PC-3 (cell line): ENCODE data around the gene DNAH10. TPM values are rescaled to one million over a fixed set of nuclear protein-coding genes. Genes with fewer than 3 reads are reported as not detected.

Experiments used
- ATAC-seq: fragments of 200-7000 bp; cut with Tn5 transposase; 2 replicates; pipeline ENCODE4 v1.9.1; 2020; ENCODE audit warnings: mild to moderate bottlenecking, moderate library complexity
- BruUV-seq: library from RNA; stranded (reverse); fragments of 400-500 nt; replicated peaks from 2 replicates; lab custom pipeline; 2021; lab: Mats Ljungman, UMichigan
- CTCF ChIA-PET: fragments of 300-600 bp; sonication (Branson Sonifier 250); formaldehyde crosslinking; loops from one replicate; lab custom pipeline; 2022; ENCODE audit warnings: antibody characterized with exemption; lab: Charles Lee
- POLR2A ChIA-PET: fragments of 300-600 bp; sonication (Branson Sonifier 250); formaldehyde crosslinking; loops from one replicate; lab custom pipeline; 2022; ENCODE audit warnings: antibody characterized with exemption; ENCODE audit not compliant: unreplicated experiment; lab: Charles Lee
- DNase-seq: peaks from one replicate; pipeline ENCODE4 v3.0.0-alpha.2; 2015
- H2AFZ ChIP-seq: fragments of 300-600 bp; sonication (generic); 2 replicates; pipeline ENCODE4 v1.6.0; 2016; ENCODE audit warnings: antibody characterized with exemption, low read length
- H3F3A ChIP-seq: fragments of 300-600 bp; sonication (generic); one replicate; pipeline ENCODE4 v1.6.0; 2017; ENCODE audit warnings: antibody characterized with exemption, low read length, control low read depth, mild to moderate bottlenecking; ENCODE audit not compliant: unreplicated experiment
- H3K27ac ChIP-seq: fragments of 300-600 bp; sonication (generic); 2 replicates; pipeline ENCODE4 v1.5.1; 2016; ENCODE audit warnings: mild to moderate bottlenecking, low read length
- H3K27me3 ChIP-seq: fragments of 300-600 bp; sonication (generic); 2 replicates; pipeline ENCODE4 v1.6.1; 2016; ENCODE audit warnings: low read length, mixed read lengths
- H3K36me3 ChIP-seq: fragments of 300-600 bp; sonication (generic); 2 replicates; pipeline ENCODE4 v1.6.1; 2016; ENCODE audit warnings: low read depth, mixed run types, low read length, mixed read lengths
- H3K4me1 ChIP-seq: fragments of 300-600 bp; sonication (generic); 2 replicates; pipeline ENCODE4 v1.5.1; 2016; ENCODE audit warnings: low read length; ENCODE audit not compliant: insufficient read depth
- H3K4me2 ChIP-seq: fragments of 300-600 bp; sonication (generic); 2 replicates; pipeline ENCODE4 v1.6.0; 2016; ENCODE audit warnings: low read length
- H3K4me3 ChIP-seq: fragments of 300-600 bp; sonication (generic); 2 replicates; pipeline ENCODE4 v1.5.1; 2016; ENCODE audit warnings: mild to moderate bottlenecking, low read length, mixed read lengths
- H3K79me2 ChIP-seq: fragments of 300-600 bp; sonication (generic); 2 replicates; pipeline ENCODE4 v1.6.1; 2017; ENCODE audit warnings: low read length, mixed read lengths
- H3K9ac ChIP-seq: fragments of 300-600 bp; sonication (generic); 2 replicates; pipeline ENCODE4 v1.6.0; 2016; ENCODE audit warnings: mild to moderate bottlenecking, low read length
- H3K9me2 ChIP-seq: fragments of 300-600 bp; sonication (generic); replicated peaks from 2 replicates; pipeline ENCODE4 v1.6.1; 2016; ENCODE audit warnings: mixed run types, low read length, mixed read lengths
- H3K9me3 ChIP-seq: fragments of 300-600 bp; sonication (generic); 2 replicates; pipeline ENCODE4 v1.6.1; 2016; ENCODE audit warnings: low read length, mixed read lengths
- H4K20me1 ChIP-seq: fragments of 300-600 bp; sonication (generic); 2 replicates; pipeline ENCODE4 v1.6.1; 2016; ENCODE audit warnings: low read length, mixed read lengths
- CTCF ChIP-seq: fragments of 300-600 bp; sonication (generic); conservative IDR thresholded peaks from 2 replicates; pipeline ENCODE4 v1.5.1; 2017; ENCODE audit warnings: antibody characterized with exemption, low read depth, mild to moderate bottlenecking, low read length
- EZH2 ChIP-seq: fragments of 300-600 bp; sonication (generic); IDR thresholded peaks from one replicate; pipeline ENCODE4 v1.6.1; 2017; ENCODE audit warnings: antibody characterized with exemption, mild to moderate bottlenecking, low read length; ENCODE audit not compliant: unreplicated experiment
- EZH2phosphoT487 ChIP-seq: fragments of 300-600 bp; sonication (generic); IDR thresholded peaks from 2 replicates; pipeline ENCODE4 v1.6.1; 2018; ENCODE audit warnings: mild to moderate bottlenecking, antibody characterized with exemption, low read length, borderline replicate concordance
- intact Hi-C: fragments of 100-400 bp; cut with micrococcal nuclease; formaldehyde crosslinking; loops from 2 replicates; pipeline ENCODE4 v1.9.0; 2023
- total RNA-seq: library from RNA; depleted of rRNA; stranded (reverse); fragments of >200 nt; gene quantifications from 2 replicates; pipeline ENCODE4 v1.2.3, GENCODE V29; 2014

Gene DNAH10
- total RNA-seq, 1 experiment from 2014 or later, result 0.15 TPM

DNA sequence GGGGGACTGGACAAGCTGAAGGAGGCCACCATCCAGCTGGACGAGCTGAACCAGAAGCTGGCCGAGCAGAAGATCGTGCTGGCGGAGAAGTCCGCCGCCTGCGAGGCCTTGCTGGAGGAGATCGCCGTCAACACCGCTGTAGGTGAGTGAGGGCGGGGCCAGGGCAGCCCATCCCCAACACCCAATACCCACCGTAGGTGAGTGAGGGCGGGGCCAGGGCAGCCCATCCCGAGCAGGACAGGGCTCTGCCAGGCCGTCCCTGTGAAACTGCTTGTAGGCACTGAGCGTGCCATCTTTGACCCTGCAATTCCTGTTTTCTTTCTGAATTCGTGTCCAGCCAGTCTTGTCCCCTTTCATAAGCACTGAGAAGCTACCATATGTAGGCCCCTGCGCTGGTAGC, 136.6 kb downstream of the DNAH10 start:
- Histone ChIP-seq H3K4me1 (peaks cover 10% of the 10 kb centered on the region), H2AFZ (no peak overlapping the region), H3F3A (no peaks in the 10 kb centered on the region), H3K4me3 (no peak overlapping the region), H3K27me3 (no peaks in the 10 kb centered on the region), H3K4me2 (no peak overlapping the region), H3K27ac (no peak overlapping the region), H3K79me2 (no peaks in the 10 kb centered on the region), H3K9ac (no peak overlapping the region), H3K36me3 (no peaks in the 10 kb centered on the region), H3K9me2 (no peaks in the 10 kb centered on the region), H4K20me1 (no peaks in the 10 kb centered on the region), H3K9me3 (no peaks in the 10 kb centered on the region)
- ChIA-PET CTCF (no interaction called here), POLR2A (interaction anchor here (0.6 kb wide), 1 partner anchor 187 kb away, joined by 4 read pairs; no protein-coding TSS in a partner anchor)
- DNase-seq (no peak), ATAC-seq (no peak)
- TF ChIP-seq EZH2phosphoT487, result no peak
- TF ChIP-seq CTCF, result no peak
- no peak for TF ChIP-seq EZH2
- BruUV-seq, result no TSS peak
- intact Hi-C loops, result no loop called here

GRCh38 chr12:123899368-123899767, 137.3 kb downstream of the DNAH10 start:
- DNase-seq, result no peak
- POLR2A ChIA-PET, result interaction anchor here (0.6 kb wide), 1 partner anchor 188 kb away, joined by 4 read pairs; no protein-coding TSS in a partner anchor
- no peaks in the 10 kb centered on the region for H3K9me2 ChIP-seq
- intact Hi-C loops, result no loop called here
- H3K36me3 ChIP-seq, result no peaks in the 10 kb centered on the region
- peaks cover 10% of the 10 kb centered on the region for H3K4me1 ChIP-seq
- no peaks in the 10 kb centered on the region for H4K20me1 ChIP-seq
- H3K4me2 ChIP-seq, result no peak overlapping the region
- no peak overlapping the region for H3K9ac ChIP-seq
- H2AFZ ChIP-seq, result no peak overlapping the region
- H3K4me3 ChIP-seq, result no peak overlapping the region
- no peaks in the 10 kb centered on the region for H3F3A ChIP-seq
- no peaks in the 10 kb centered on the region for H3K79me2 ChIP-seq
- H3K27me3 ChIP-seq, result no peaks in the 10 kb centered on the region
- CTCF ChIA-PET, result no interaction called here
- no peak for TF ChIP-seq CTCF
- TF ChIP-seq EZH2, result no peak
- no peak for TF ChIP-seq EZH2phosphoT487
- no peak for ATAC-seq
- no peak overlapping the region for H3K27ac ChIP-seq
- no TSS peak for BruUV-seq
- no peaks in the 10 kb centered on the region for H3K9me3 ChIP-seq

DNA sequence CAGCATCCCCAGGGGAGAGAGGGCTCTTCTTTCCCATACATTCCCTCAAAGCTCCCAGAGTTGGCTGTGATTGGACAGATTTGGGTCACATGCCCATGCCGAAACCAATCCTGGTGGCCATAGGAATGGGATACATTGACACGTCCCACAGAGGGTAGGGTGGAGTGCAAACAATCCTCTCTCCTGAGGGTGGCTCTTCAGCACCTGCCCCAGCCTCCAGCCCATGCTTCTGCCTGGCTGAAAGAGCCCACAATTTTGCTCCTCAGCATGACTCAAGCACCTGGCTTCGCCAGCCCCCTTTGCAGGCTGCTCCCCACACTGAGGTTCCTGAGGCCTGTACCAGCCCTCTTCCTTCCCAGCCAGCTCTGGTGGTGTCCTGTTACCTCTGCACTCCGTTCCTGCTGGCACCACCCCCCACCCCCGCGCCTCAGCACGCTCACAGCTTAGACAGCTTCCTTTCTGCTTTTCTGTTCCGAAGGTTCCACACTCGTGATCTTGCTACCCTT, 138.8 kb downstream of the DNAH10 start:
- no TSS peak for BruUV-seq
- TF ChIP-seq EZH2phosphoT487, result no peak
- no peak for TF ChIP-seq CTCF
- TF ChIP-seq EZH2, result no peak
- POLR2A ChIA-PET, result no interaction called here
- no peaks in the 10 kb centered on the region for H3K9me3 ChIP-seq
- H3F3A ChIP-seq, result no peaks in the 10 kb centered on the region
- no peak overlapping the region for H3K27ac ChIP-seq
- CTCF ChIA-PET, result interaction anchor here (0.6 kb wide), 1 partner anchor 134 kb away, joined by 4 read pairs; no protein-coding TSS in a partner anchor
- intact Hi-C loops, result no loop called here
- ATAC-seq, result peak; percentile 12; the same call in 1 of the 2 replicates
- no peaks in the 10 kb centered on the region for H3K9me2 ChIP-seq
- no peaks in the 10 kb centered on the region for H4K20me1 ChIP-seq
- H3K4me3 ChIP-seq, result no peak overlapping the region
- peaks cover 14% of the 10 kb centered on the region for H3K4me1 ChIP-seq
- no peaks in the 10 kb centered on the region for H3K79me2 ChIP-seq
- no peak overlapping the region for H3K9ac ChIP-seq
- no peak overlapping the region for H3K4me2 ChIP-seq
- H3K36me3 ChIP-seq, result no peaks in the 10 kb centered on the region
- no peaks in the 10 kb centered on the region for H3K27me3 ChIP-seq
- H2AFZ ChIP-seq, result no peak overlapping the region
- DNase-seq, result peak; percentile 27
